ENCODE data around the gene YPEL4.

Gene YPEL4

GRCh38 chr11:57679396-57679795 is 29.7 kb upstream of the YPEL4 start:
- ChIA-PET CTCF (no interaction called here), POLR2A (no interaction called here)
- no peak for DNase-seq (ENCODE audit: extremely low spot score)
- no peak for TF ChIP-seq ELF4 (IDR thresholded peaks at IDR 0.05)
- no peak for TF ChIP-seq FOXM1 (IDR thresholded peaks at IDR 0.05; ENCODE audit: borderline replicate concordance)
- TF ChIP-seq ZNF384 (IDR thresholded peaks at IDR 0.05) = no peak
- TF ChIP-seq PKNOX1 (IDR thresholded peaks at IDR 0.05) = no peak
- TF ChIP-seq CTBP1 (IDR thresholded peaks at IDR 0.05; ENCODE audit: borderline replicate concordance) = no peak
- no peak for TF ChIP-seq L3MBTL2 (conservative IDR thresholded peaks at IDR 0.05)
- no peak for TF ChIP-seq TARDBP (IDR thresholded peaks at IDR 0.05)
- no peak for TF ChIP-seq BHLHE40 (IDR thresholded peaks at IDR 0.05; ENCODE audit: borderline replicate concordance)

GRCh38 chr11:57675176-57675941 is 25.6 kb upstream of the YPEL4 start:
- POLR2A ChIA-PET = interaction anchor here (1.2 to 1.4 kb wide), 2 partner anchors 8 to 37 kb away, joined by 4 read pairs; partner anchors contain the start of genes MED19 and TMX2
- CTCF ChIA-PET = interaction anchor here (0.6 kb wide), 1 partner anchor 108 kb away, joined by 3 read pairs; the partner anchor contains the start of gene UBE2L6
- DNase-seq (ENCODE audit: extremely low spot score) = no peak
- no peak for TF ChIP-seq HDGF (IDR thresholded peaks at IDR 0.05; ENCODE audit: borderline replicate concordance)
- TF ChIP-seq LEF1 (IDR thresholded peaks at IDR 0.05; ENCODE audit: borderline replicate concordance) = no peak
- TF ChIP-seq CTBP1 (IDR thresholded peaks at IDR 0.05; ENCODE audit: borderline replicate concordance) = no peak
- TF ChIP-seq FOXA1 (IDR thresholded peaks at IDR 0.05) = no peak
- no peak for TF ChIP-seq FOXK2 (IDR thresholded peaks at IDR 0.05)
- TF ChIP-seq SUZ12 (IDR thresholded peaks at IDR 0.05) = no peak
- no peak for TF ChIP-seq ELF4 (IDR thresholded peaks at IDR 0.05)
- no peak for TF ChIP-seq ZNF384 (IDR thresholded peaks at IDR 0.05)
- TF ChIP-seq NFRKB (IDR thresholded peaks at IDR 0.05) = no peak
- no peak for TF ChIP-seq SP1 (IDR thresholded peaks at IDR 0.05)
- TF ChIP-seq TARDBP (IDR thresholded peaks at IDR 0.05) = no peak
- TF ChIP-seq PKNOX1 (IDR thresholded peaks at IDR 0.05) = no peak
- TF ChIP-seq ARNT (IDR thresholded peaks at IDR 0.05) = no peak
- TF ChIP-seq L3MBTL2 (conservative IDR thresholded peaks at IDR 0.05) = no peak
- no peak for TF ChIP-seq FOXM1 (IDR thresholded peaks at IDR 0.05; ENCODE audit: borderline replicate concordance)

GRCh38 chr11:57674251-57674650 is 24.5 kb upstream of the YPEL4 start:
- no peak for DNase-seq (ENCODE audit: extremely low spot score)
- ChIA-PET POLR2A (no interaction called here), CTCF (no interaction called here)
- no peak for TF ChIP-seq SUZ12 (IDR thresholded peaks at IDR 0.05)
- TF ChIP-seq ZNF384 (IDR thresholded peaks at IDR 0.05) = no peak
- no peak for TF ChIP-seq ELF4 (IDR thresholded peaks at IDR 0.05)
- TF ChIP-seq L3MBTL2 (conservative IDR thresholded peaks at IDR 0.05) = no peak
- no peak for TF ChIP-seq TARDBP (IDR thresholded peaks at IDR 0.05)
- TF ChIP-seq FOXM1 (IDR thresholded peaks at IDR 0.05; ENCODE audit: borderline replicate concordance) = no peak
- no peak for TF ChIP-seq LEF1 (IDR thresholded peaks at IDR 0.05; ENCODE audit: borderline replicate concordance)
- TF ChIP-seq BHLHE40 (IDR thresholded peaks at IDR 0.05; ENCODE audit: borderline replicate concordance) = no peak

GRCh38 chr11:57668434-57668782 is 18.7 kb upstream of the YPEL4 start:
- no peak for DNase-seq (ENCODE audit: extremely low spot score)
- no peak for TF ChIP-seq FOXA1 (IDR thresholded peaks at IDR 0.05)
- CTCF ChIA-PET = interaction anchor here (0.6 kb wide), 1 partner anchor 171 kb away, joined by 3 read pairs; no protein-coding TSS in a partner anchor
- POLR2A ChIA-PET = no interaction called here

GRCh38 chr11:57667736-57668433 is 18.2 kb upstream of the YPEL4 start, which contains the start of gene ZDHHC5:
Gene ZDHHC5, plus strand, starts transcription at chr11:57668114. Its CDS starts 4,977 bp downstream, at chr11:57673091.
- no peak for TF ChIP-seq CTBP1 (IDR thresholded peaks at IDR 0.05; ENCODE audit: borderline replicate concordance)
- peak; percentile 41; the same call in 1 of the 2 replicates for TF ChIP-seq L3MBTL2 (conservative IDR thresholded peaks at IDR 0.05)
- ChIA-PET POLR2A (interaction anchor here (1.6 kb wide), 2 partner anchors 8 to 74 kb away, joined by 4 to 5 read pairs; partner anchors contain the start of gene SELENOH), CTCF (interaction anchor here (0.6 kb wide), 1 partner anchor 171 kb away, joined by 3 read pairs; no protein-coding TSS in a partner anchor)
- peak; percentile 94 for DNase-seq (ENCODE audit: extremely low spot score)

- ChIA-PET POLR2A (interaction anchor here (0.9 to 1.6 kb wide), 3 partner anchors 9 to 112 kb away, joined by 3 to 5 read pairs (median 4); partner anchors contain the start of gene SELENOH), CTCF (interaction anchor here (0.6 kb wide), 1 partner anchor 57 kb away, joined by 4 read pairs; no protein-coding TSS in a partner anchor)
- peak; percentile 90 for DNase-seq (ENCODE audit: extremely low spot score)
- TF ChIP-seq LEF1 (IDR thresholded peaks at IDR 0.05; ENCODE audit: borderline replicate concordance) = no peak
- TF ChIP-seq ARNT (IDR thresholded peaks at IDR 0.05) = no peak
- TF ChIP-seq ELF4 (IDR thresholded peaks at IDR 0.05) = peak; percentile 93
- no peak for TF ChIP-seq FOXK2 (IDR thresholded peaks at IDR 0.05)
- peak; percentile 82 for TF ChIP-seq BHLHE40 (IDR thresholded peaks at IDR 0.05; ENCODE audit: borderline replicate concordance)
- peak; percentile 100 for TF ChIP-seq ZNF384 (IDR thresholded peaks at IDR 0.05)
- peak; percentile 98 for TF ChIP-seq PKNOX1 (IDR thresholded peaks at IDR 0.05)
- TF ChIP-seq FOXM1 (IDR thresholded peaks at IDR 0.05; ENCODE audit: borderline replicate concordance) = no peak
These were observed 17.5 kb upstream of the YPEL4 start for GRCh38 chr11:57667117-57667735.

Measured in HEK293T (cell line).